Suprapubic skin (tissue), 4 donors: ENCODE data around the gene DDX10. TPM values are rescaled to one million over a fixed set of nuclear protein-coding genes. Genes with fewer than 3 reads are reported as not detected.

Experiments used
- DNase-seq, 2 donors: peaks; one replicate each; pipeline ENCODE4 v3.0.0-alpha.2; 2019; ENCODE audit warnings: low spot score in 2 of 2
- H3K27ac ChIP-seq: fragments of 200-600 bp; sonication (generic); one replicate; pipeline ENCODE4 v1.5.1; 2019
- H3K27me3 ChIP-seq: fragments of 200-600 bp; sonication (generic); one replicate; pipeline ENCODE4 v1.5.1; 2019
- H3K36me3 ChIP-seq: fragments of 200-600 bp; sonication (generic); one replicate; pipeline ENCODE4 v1.5.1; 2019
- H3K4me1 ChIP-seq: fragments of 200-600 bp; sonication (generic); one replicate; pipeline ENCODE4 v1.5.1; 2019
- H3K4me3 ChIP-seq: fragments of 200-600 bp; sonication (generic); one replicate; pipeline ENCODE4 v1.5.1; 2019; ENCODE audit warnings: mild to moderate bottlenecking
- H3K9me3 ChIP-seq: fragments of 200-600 bp; sonication (generic); one replicate; pipeline ENCODE4 v1.5.1; 2019
- EP300 ChIP-seq: sonication (generic); formaldehyde crosslinking; IDR thresholded peaks from one replicate; pipeline ENCODE4 v1.6.1; 2017; ENCODE audit warnings: antibody characterized with exemption
- POLR2A ChIP-seq, 2 donors: fragments of 450-650 bp; IDR thresholded peaks; one replicate each; pipeline ENCODE4 v1.6.1; 2017; ENCODE audit warnings: antibody characterized with exemption in 2 of 2, mild to moderate bottlenecking in 2 of 2, moderate library complexity in 2 of 2
- POLR2AphosphoS5 ChIP-seq, 3 donors: sonication (generic); formaldehyde crosslinking; IDR thresholded peaks; one replicate each; pipeline ENCODE4 v1.6.1; 2017; ENCODE audit warnings: antibody characterized with exemption in 3 of 3
- WGBS: methylation state at CpG from one replicate; pipeline ENCODE4 v1.1.5; 2018; 5-methylcytosine and 5-hydroxymethylcytosine counted together
- total RNA-seq, 4 donors: library from RNA; depleted of rRNA; stranded (reverse); fragments of >200 nt; gene quantifications; one replicate each; pipeline ENCODE4 v1.1.0, GENCODE V29; 2016
- TF ChIP-seq, protein P1 (sequence below), 2 donors: fragments of 200-600 bp in 1 of 2; fragments of 450-650 bp in 1 of 2; sonication (generic) in 1 of 2; IDR thresholded peaks; one replicate each; pipeline ENCODE4 v1.5.1; 2016 to 2019; ENCODE audit warnings: antibody characterized with exemption in 2 of 2, mild to moderate bottlenecking in 1 of 2, moderate library complexity in 1 of 2

DDX10 gene
- total RNA-seq, 4 donors from 2014 or later, result 21.9 to 30.7 (median 27.2) TPM

GRCh38 chr11:108961095-108961494, 296.2 kb downstream of the DDX10 start:
- H3K36me3 ChIP-seq, result no peaks in the 10 kb centered on the region
- TF ChIP-seq, protein P1, sequence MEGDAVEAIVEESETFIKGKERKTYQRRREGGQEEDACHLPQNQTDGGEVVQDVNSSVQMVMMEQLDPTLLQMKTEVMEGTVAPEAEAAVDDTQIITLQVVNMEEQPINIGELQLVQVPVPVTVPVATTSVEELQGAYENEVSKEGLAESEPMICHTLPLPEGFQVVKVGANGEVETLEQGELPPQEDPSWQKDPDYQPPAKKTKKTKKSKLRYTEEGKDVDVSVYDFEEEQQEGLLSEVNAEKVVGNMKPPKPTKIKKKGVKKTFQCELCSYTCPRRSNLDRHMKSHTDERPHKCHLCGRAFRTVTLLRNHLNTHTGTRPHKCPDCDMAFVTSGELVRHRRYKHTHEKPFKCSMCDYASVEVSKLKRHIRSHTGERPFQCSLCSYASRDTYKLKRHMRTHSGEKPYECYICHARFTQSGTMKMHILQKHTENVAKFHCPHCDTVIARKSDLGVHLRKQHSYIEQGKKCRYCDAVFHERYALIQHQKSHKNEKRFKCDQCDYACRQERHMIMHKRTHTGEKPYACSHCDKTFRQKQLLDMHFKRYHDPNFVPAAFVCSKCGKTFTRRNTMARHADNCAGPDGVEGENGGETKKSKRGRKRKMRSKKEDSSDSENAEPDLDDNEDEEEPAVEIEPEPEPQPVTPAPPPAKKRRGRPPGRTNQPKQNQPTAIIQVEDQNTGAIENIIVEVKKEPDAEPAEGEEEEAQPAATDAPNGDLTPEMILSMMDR (IDR thresholded peaks at IDR 0.05), result no peak
- TF ChIP-seq POLR2A (IDR thresholded peaks at IDR 0.05) (no peak), EP300 (no peak), POLR2AphosphoS5 (IDR thresholded peaks at IDR 0.05) (no peak)
- no peak overlapping the region for H3K4me3 ChIP-seq
- no peaks in the 10 kb centered on the region for H3K27me3 ChIP-seq
- no peak for DNase-seq
- no peaks in the 10 kb centered on the region for H3K4me1 ChIP-seq
- H3K9me3 ChIP-seq, result no peaks in the 10 kb centered on the region
- no peak overlapping the region for H3K27ac ChIP-seq
- WGBS, result 48% methylated on average over 4 of the region's 4 CpGs

GRCh38 chr11:108963118-108963517, 298.2 kb downstream of the DDX10 start:
- Histone ChIP-seq H3K9me3 (no peaks in the 10 kb centered on the region), H3K36me3 (no peaks in the 10 kb centered on the region), H3K4me3 (no peak overlapping the region), H3K27me3 (no peaks in the 10 kb centered on the region), H3K4me1 (peaks cover 4% of the 10 kb centered on the region), H3K27ac (no peak overlapping the region)
- DNase-seq, result no peak
- no peak for TF ChIP-seq POLR2AphosphoS5 (IDR thresholded peaks at IDR 0.05)
- no peak for TF ChIP-seq POLR2A (IDR thresholded peaks at IDR 0.05)
- no peak for TF ChIP-seq EP300
- TF ChIP-seq, protein P1 (IDR thresholded peaks at IDR 0.05), result no peak
- 86% methylated on average over 4 of the region's 4 CpGs for WGBS

DNA sequence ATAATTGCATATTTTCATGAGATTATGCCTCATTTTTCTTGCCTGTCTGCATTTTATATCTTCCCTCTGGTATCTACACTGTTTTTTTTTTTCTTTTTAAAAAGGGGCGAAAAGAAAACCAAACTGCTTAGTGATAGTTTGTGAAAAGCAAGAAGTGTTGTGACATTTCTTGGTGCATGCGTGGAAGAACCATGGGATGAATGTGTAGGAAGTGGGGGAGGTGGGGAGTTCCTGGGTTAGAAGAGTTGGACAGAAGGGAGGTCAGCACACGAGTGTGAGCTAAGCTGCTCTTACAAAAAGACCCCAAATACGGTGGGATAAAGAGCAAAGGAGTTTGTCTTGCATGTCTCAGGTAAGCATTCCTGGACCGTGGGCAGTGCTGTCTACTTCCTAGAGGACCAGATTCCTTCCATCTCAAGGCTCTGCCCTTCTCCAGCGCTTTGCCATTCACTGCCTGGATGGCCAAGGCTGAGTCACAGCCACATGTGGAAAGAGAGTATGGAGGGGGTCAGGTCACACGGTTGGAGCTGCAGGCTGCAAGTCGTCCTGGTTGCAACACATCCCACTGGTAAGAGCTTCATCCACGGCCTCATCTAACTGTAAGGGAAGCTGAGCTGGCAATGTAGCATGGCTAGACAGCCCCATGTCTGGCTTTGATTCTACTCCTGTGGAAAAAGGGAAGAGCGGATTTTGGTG, 300.6 kb downstream of the DDX10 start:
- H3K9me3 ChIP-seq, result no peaks in the 10 kb centered on the region
- H3K36me3 ChIP-seq, result no peaks in the 10 kb centered on the region
- H3K27me3 ChIP-seq, result no peaks in the 10 kb centered on the region
- no peak overlapping the region for H3K27ac ChIP-seq
- WGBS, result 76% methylated on average over 10 of the region's 10 CpGs
- no peak overlapping the region for H3K4me3 ChIP-seq
- TF ChIP-seq POLR2A (IDR thresholded peaks at IDR 0.05) (no peak), EP300 (no peak), POLR2AphosphoS5 (IDR thresholded peaks at IDR 0.05) (no peak)
- TF ChIP-seq, protein P1 (IDR thresholded peaks at IDR 0.05), result no peak
- H3K4me1 ChIP-seq, result peaks cover 4% of the 10 kb centered on the region
- no peak for DNase-seq

DNA sequence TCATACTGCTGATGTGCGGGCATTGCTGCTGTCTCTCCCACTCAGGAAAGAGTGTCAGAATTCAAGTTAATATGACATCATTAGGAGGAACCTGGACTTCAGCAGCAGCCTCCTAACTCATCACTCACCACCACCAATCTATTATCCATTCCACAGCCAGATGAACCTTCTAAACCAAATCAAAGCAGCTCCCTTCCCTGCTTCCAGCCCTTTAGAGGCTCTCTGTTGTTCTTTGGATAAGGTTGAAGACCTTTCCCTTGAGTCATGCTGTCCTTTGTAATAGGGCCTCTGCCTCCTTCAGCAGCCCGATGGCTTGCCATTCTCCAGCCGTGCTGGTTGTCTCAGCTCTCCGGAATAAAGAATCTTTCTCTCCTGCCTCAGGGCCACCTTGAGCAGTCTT, 301.3 kb downstream of the DDX10 start:
- Histone ChIP-seq H3K9me3 (no peaks in the 10 kb centered on the region), H3K4me3 (no peak overlapping the region), H3K4me1 (peaks cover 4% of the 10 kb centered on the region), H3K36me3 (no peaks in the 10 kb centered on the region), H3K27me3 (no peaks in the 10 kb centered on the region), H3K27ac (no peak overlapping the region)
- no peak for TF ChIP-seq EP300
- TF ChIP-seq POLR2AphosphoS5 (IDR thresholded peaks at IDR 0.05), result no peak
- TF ChIP-seq, protein P1 (IDR thresholded peaks at IDR 0.05), result no peak
- no peak for TF ChIP-seq POLR2A (IDR thresholded peaks at IDR 0.05)
- WGBS, result 97% methylated on average over 4 of the region's 4 CpGs
- DNase-seq, result no peak

DNA sequence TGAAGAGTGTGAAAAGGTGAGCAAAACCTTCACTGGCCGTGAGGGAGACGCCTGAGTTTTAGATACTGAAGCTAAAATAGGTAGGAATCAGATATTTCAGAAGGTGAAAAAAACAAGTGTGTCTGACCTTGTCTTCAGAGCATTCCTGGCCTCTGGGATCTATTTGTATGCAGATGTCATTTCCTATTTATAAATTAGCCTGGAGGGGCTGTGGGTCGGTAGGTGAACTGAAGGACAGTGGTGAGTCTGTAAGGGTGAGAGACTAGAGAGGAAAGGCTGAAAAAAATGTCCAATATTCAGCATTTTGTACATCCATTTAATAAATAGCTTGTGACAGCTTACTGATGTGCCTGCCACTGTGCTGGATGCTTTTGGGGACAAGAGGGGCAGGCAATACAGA, 302.1 kb downstream of the DDX10 start:
- TF ChIP-seq POLR2A (IDR thresholded peaks at IDR 0.05) (no peak), EP300 (no peak), POLR2AphosphoS5 (IDR thresholded peaks at IDR 0.05) (no peak)
- TF ChIP-seq, protein P1 (IDR thresholded peaks at IDR 0.05), result no peak
- Histone ChIP-seq H3K27ac (no peak overlapping the region), H3K36me3 (no peaks in the 10 kb centered on the region), H3K27me3 (no peaks in the 10 kb centered on the region), H3K9me3 (no peaks in the 10 kb centered on the region), H3K4me3 (no peak overlapping the region), H3K4me1 (peaks cover 4% of the 10 kb centered on the region)
- WGBS, result 38% methylated on average over 3 of the region's 3 CpGs
- DNase-seq, result no peak
